Stimulated activated CD8-positive, alpha-beta memory T cell treated with anti-CD3 and anti-CD28 coated beads, Interleukin-12 subunit alpha, Interleukin-12 subunit beta, amount 100 ng/mL, for 24 hours (primary cell): Measurements from ENCODE around the gene DDX49.
"Not testable (repeated sequence)": the region's sequence is repeated elsewhere in the genome, so short reads cannot be mapped to it uniquely, and the experiment has no call there.

Experiments
- DNase-seq: peaks from one replicate; pipeline ENCODE4 v3.0.0-alpha.2; 2020; ENCODE audit errors: extremely low read depth

The DDX49 gene

DNA sequence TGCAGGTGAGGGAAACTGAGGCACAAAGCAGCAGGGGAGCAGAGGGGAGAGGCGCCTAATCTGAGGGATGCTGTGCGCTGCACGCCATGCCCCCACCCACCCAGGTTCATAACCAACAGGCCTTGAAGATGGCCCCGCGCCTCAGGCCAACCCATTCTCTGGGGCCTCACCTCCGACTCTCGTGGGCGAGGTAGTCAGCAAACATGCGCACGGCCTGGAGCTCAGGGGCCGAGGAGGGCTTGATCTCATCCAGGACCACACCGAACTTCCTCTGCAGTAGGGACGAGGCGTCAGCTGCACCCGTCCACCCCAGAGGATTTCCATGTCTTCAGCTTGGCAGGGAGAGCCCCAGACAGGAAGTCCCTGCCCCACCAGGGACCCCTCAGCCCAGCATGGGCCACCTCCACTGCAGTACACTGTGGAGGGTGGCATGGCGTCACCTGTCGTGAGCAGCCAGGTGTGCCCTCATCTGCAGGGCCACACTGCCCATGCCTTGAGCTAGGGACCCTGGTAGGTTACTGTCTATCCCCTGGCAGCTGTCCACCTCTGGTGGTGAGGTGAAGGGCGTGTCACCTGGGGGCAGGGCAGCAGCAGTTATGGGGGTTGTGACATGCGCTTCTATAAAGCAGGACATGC is 8.6 kb upstream of the DDX49 start:
- no peak for DNase-seq

DNA sequence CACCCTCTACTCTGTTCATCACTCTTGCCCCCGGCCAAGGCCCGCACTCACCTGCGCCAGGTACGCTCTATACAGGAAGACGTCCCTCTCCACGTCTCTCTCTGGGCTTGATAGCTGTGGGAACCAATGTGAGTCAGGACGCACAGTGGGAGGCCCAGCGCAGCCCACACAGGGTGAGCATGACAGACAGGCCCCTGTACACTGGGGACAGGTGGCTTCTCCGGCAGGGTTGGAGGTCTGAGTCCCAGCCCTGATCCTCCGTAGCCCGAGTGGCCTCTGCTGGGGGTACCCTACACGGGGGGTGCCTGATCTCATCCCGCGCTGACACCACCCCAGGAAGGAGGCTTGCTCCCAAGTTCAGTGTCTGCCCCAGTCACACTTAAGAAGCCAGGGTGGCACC is 6.6 kb upstream of the DDX49 start:
- DNase-seq, result no peak

DNA sequence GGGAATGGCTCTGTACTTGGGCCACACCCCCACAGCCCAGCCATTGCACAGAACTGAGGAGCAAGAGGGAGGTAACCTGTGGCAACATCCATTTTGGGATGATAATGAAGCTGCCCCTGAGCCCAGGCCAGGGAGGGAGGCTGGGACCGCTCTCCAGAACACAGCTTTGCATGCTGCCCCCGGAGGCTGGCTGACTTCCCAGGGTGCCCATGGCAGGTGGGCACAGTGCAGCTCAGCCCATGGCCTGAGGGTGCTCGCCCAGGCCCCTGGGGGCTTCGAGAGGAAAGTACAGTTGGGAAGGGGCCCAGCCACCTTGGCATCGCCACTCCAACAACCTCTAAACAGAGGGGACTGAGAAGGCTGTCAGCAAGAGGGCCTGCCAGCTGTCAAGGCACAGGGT is 6.0 kb upstream of the DDX49 start:
- DNase-seq, result no peak

DNA sequence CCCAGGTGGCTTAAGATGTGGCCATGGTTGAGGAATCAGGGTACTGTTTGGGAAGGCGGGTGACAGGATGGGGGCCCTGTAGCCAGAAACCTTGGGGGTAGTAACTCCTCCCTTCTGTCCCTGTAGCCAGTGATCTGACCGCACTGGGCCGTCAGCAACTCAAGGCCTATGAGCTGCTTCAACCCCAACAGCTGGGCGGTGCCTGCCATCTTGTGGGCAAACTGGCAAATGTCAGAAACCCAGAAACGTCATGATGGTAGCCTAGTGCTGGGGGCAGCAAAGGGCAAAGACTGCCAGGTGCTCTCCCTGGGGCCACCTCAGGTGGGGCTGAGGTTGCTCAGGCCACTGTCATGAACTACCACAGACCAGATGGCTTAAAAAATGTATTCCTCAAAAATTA is 3.9 kb upstream of the DDX49 start:
- DNase-seq, result no peak

DNA sequence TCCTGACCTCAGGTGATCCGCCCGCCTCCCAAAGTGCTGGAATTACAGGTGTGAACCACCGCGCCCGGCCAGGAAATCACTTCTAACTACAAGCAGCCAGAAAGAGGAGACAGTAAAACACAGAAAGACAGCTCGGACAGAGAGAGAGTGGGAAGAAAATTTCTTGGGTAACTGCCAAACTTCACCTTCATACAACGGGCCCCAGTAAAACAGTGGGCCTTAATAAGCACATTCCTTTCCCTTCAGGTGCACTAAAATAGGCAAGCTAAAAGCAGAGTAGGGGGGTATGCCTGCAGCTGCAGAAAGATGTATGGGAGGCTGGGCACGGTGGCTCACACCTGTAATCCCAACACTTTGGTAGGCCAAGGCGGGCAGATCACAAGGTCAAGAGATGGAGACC is 1.9 kb upstream of the DDX49 start:
- DNase-seq, result not testable (repeated sequence)

DNA sequence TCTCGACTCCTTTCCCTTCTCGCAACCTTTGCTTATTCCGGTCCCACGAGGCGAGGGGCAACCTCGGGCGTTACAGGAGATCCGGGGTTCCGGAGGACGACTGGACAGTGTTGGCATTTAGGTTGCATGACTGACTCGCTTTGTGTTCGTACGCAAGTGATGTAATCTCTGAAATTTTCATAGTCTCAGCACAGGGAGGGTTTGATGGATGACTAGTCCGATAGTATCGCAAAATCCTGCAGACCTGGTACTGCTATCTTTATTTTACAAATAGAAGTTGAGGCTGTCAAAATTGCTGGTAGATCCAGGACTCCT is 342 bp downstream of the DDX49 start:
- DNase-seq, result no peak

DNA sequence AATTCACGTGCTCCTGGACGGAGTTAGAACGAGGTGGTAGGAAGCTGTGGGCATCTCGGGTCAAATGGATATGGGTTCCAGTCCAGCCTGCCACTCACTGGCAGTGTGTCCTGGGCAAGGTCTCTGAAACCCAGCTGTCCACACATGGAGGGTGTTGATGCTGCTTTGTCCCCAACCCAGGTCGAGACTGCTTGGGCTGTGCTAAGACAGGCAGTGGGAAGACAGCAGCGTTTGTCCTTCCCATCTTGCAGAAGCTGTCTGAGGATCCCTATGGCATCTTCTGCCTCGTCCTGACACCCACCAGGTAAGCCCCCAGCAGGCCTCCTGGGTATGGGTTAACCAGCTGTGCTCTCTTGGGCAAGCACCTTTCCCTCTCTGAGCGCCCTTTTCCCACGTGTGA is 885 bp downstream of the DDX49 start:
- DNase-seq, result no peak

DNA sequence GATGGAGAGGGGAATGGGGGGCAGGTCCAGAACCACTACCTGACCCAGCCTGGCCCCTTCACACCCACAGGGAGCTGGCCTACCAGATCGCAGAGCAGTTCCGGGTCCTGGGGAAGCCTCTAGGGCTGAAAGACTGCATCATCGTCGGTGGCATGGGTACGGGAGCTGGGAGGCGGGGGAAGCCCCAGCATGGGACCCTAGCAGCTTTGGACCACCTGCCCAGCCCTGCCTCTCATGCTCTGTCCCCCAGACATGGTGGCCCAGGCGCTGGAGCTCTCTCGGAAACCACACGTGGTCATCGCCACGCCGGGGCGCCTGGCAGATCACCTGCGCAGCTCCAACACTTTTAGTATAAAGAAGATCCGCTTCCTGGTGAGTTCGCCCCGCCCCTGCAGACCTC is 2.1 kb downstream of the DDX49 start:
- DNase-seq, result no peak

DNA sequence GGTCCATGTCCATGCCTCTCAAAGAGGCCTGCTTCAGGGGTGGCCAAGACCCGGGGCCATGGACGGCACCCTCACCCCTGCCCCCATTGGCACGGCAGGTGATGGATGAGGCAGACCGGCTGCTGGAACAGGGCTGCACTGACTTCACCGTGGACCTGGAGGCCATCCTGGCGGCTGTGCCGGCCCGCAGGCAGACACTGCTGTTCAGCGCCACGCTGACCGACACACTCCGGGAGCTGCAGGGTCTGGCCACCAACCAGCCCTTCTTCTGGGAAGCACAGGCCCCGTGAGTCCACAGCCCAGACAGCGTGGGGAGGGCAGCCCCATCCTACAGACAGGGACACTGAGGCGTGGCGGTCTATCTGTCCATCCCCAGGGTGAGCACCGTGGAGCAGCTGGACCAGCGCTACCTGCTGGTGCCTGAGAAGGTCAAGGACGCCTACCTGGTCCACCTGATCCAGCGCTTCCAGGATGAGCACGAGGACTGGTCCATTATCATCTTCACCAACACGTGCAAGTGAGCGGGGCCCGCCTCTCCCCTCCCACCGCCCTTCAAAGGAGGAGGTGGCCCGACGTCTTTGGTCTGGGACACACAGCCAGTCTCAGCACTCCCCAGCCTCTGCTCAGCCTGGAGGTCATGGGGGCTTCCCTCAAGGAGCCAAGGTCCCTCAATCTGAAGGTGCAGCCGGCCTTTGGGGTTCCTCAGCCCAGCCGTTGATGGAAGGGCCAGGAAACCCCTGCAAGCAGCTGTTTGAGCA is 2.9 kb downstream of the DDX49 start:
- DNase-seq, result no peak

DNA sequence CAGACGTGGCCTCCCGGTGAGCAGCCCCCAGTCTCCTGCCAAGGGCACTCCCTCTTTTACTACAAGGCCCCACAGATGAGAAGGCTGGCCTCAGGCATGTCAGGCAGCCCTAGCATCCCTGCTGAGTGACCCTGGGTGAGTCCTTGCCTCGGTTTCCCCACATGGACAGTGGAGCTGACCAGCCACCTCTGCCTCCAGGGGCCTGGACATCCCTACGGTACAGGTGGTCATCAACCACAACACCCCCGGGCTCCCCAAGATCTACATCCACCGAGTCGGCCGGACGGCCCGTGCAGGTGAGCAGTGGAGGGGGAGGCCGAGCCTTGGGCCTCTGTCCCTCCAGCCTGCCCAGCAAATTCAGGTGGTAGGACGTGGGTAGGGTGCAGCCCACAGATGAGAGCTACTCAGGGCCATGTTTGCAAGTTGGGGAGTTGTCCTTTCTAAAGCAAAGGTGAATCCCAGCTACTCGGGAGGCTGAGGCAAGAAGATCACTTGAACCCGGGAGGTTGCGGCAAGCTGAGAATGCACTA is 5.2 kb downstream of the DDX49 start:
- no peak for DNase-seq

DNA sequence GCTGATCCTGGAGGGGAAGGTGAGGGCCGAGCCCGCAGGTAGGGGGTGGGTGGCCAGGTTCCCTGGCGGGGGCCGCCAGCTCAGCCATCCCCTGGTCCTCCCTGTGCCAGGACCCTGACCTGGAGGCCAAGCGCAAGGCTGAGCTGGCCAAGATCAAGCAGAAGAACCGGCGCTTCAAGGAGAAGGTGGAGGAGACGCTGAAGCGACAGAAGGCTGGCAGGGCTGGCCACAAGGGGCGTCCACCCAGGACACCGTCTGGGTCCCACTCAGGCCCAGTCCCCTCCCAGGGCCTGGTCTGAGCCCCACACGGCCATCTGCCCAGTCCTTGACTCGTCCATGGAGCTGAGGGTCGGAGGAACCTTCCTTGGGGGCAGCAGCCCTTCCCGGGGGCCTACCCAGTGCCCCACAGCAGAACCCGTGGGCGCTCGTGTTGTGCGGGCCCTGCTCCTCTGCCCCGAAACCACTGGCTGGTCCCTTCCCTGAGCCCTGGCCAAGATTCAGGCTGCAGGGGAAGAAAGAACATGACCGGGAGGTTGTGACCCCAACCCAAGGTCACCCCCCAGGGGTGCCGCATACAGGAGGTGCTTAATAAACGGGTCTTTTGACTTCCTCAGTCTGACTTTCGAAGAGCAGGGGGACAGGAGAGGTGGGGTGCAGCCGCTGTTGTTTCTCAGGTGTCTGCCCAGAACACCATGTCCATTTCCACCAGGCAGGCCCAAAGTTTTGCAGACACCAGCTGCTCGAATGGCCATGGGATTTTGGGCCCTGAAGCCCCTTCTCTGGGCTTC is 8.7 kb downstream of the DDX49 start:
- DNase-seq, result no peak

DNA sequence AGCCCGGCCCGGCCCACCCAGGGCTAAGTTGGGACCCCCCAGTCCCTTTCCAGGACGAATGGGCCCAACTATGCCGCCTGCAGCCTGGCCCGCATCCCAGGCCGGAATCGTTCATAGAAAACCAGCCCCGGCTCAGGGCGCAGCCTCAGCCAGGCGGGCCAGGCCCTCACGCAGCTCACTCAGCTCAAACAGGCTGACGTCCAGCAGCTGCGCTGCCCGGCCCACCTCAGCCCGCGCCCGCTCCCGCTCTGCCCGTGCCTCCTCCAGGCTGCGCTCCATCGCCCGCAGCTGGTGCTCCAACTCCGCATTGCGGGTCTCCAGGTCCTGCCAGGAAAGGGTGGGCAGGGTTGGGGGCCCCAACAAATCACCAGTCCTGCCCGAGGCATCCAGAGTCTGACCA is 9.8 kb downstream of the DDX49 start:
- no peak for DNase-seq

DNA sequence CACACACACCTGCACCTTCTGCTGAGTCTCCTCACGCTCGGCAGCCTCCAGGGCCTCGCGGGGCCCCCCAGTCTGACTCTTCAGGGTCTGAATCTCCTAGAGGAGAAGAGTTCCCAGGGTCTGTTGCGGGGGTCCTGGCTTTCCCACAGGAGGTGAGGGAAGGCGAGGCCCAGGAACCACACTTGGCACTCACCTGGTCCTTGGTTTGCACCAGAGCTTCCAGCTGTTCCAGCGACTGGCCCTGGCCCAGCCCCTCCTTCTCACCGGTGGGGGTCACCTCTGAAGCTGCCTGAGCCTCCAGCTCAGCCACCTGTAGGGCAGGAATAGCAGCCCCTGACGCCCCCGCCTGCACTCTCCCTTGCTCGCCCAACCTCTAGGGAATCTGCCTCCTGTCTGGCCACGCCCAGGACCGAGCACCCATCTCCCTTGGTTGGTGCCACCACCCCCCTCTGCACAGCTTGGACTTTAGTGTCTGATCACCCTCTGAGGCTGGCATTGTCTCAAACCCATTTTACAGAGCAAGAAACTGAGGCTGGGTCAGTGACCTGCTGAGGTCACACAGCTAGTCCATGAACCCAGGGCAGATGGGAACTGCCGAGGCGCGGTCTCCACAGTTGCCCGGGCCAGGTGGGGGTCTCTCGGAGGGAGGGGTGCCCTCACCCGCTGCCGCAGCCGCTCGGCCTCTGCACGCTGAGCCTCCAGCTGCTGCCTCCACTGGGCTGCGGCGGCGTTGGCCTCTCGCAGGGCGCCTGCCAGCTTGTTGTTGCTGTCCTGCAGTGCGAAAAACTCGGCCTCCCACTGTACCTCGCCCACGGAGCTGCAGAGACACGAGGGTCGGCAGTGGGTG is 12.0 kb downstream of the DDX49 start:
- no peak for DNase-seq

DNA sequence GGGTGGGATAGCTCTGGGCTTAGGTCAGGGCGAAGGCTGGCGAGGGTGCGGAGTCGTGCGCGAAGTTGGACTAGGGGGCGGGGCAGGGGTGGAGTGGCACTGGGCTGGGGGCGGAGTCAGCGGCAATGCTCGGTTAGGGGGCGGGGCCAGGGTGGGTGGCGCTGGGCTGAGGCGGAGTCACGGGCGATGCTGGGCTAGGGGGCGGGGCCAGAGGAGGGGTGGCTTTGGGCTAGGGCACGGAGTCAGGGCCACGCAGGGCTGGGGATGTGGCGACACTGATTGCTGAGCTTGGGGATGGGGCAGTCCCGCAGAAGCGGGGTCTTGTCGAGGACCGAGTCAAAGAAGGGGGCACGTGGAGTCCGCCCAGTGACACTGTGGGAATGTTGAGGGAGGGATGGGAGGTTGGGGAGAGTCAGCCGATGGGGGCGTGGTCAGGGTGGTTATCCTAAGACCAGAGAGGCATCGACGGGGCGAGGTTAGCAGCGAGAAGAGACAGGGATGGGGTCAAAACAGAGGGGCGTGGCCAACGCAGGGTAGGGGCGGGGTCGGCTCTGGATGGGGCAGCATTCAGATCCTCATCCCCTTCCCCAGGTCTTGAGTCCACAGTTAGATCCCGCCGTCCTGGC is 12.8 kb downstream of the DDX49 start:
- peak; percentile 71 for DNase-seq

DNA sequence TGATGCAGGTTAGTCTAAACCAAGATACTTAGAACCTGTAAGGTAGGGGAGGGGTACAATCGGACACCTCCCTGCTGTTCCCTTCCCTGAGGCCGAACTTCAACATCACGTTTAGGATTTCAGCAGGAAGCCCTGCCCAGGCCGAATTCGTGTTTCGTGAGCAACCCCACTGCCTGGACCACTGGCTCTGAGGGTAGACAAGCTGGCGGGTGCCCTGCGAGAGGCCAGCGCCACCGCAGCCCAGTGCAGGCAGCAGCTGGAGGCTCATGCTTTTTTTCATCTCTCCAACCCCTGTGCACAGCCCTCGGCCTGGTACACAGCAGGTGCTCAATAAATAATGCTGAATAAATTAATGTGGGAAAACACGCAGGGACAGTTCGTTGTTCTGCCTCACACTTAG is 13.8 kb downstream of the DDX49 start:
- DNase-seq, result no peak

DNA sequence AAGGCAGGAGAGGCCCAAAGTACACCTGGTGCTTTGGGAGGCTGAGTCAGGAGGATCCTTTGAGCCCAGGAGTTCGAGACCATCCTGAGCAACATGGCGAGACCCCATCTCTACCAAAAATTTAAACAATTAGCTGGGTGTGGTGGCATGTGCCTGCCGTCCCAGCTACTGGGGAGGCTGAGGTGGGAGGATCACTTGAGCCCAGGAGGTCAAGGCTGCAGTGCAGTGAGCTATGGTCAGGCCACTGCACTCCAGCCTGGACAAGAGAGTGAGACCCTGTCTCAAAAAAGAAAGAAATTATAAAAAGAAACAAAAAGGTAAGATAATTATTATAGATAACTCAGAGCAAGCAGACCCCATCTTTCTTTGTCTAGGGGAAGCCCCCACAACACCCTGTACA is 19.6 kb downstream of the DDX49 start:
- no peak for DNase-seq

DNA sequence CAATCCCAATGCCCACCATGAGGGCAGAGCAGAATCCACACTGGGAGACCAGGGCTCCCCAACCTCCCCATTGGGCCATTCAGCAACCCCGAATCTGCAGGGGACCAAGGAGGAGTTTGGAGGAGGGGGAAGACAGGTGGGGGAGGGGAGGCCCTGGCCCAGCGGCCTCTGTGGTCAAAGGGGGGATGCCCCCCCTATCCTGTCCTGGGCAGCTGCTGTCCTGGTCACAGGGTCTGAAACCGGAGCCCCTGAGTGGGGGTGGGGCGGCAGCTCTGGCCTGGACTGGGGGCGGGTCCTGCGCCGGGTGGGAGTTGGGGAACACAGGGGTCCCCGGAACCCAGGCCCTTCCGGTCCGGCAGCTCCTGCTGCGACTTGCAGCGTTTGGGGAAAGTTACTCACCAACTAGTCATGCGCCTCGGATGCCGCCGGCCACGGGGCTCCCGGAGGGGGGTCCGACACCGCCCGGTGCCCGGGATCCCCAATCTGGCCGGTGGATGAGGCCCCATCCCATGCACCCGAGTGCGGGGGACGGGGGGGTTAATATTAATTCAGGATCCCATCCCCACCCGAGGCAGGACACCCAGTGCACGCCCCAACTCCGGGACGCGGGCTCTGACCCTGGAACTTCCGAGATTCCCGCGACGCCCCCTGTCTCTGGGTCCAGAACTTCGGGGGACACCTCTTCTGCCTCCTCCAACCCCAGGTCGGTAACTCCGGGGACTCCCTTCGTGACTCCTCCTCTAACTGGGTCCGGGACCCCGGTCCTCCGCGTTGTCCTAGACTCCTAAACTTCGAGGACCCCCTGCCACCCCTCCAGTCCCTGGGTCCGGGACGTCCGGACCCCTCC is 20.6 kb downstream of the DDX49 start:
- DNase-seq, result no peak

DNA sequence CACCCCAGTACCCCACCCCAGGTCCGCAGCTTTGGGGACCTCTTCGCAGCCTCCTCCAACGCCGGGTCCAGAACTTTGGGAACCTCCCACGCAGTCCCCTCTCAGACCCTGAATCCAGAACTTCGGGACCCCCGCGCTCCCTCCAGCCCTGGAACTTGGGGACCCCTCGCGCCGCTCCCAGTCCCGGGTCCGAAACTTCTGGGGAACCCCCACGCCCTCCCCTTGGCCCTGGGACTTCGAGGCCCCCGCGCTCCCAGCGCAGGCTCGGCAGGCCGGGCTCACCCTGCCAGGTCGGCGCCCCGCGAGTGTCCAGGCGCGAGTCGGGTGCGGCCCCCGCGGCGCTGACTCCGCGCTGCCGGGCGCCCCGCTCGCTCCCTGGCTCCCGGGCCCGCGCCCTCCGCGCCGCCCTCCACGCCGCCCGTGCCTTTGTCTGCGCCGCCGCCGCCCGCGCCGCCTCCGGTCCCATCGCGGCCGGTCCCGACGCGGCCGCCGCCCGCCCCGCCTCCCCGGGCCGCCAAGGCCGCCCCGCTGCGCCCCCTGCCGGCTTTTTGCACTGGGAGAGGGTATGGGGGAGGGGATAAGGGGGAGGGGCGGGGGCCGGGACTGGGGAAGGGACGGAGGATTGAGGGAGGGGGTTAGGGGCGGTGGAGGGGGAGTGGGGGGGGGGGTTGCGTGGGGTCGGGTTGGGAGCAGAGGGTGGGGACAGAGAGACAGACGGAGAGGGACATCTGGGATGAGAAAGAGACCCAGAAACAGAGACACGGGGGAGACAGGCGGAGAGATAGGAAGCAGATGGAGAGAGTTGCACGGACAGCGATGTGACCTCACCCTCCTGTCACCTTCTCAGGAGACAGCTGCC is 21.5 kb downstream of the DDX49 start, which contains the start of gene HOMER3:
TSS of gene HOMER3 (minus strand) at position 449 of the 859 bp plus-strand sequence. CDS start 2,235 bp downstream, outside the sequence.
- peak; percentile 43 for DNase-seq

DNA sequence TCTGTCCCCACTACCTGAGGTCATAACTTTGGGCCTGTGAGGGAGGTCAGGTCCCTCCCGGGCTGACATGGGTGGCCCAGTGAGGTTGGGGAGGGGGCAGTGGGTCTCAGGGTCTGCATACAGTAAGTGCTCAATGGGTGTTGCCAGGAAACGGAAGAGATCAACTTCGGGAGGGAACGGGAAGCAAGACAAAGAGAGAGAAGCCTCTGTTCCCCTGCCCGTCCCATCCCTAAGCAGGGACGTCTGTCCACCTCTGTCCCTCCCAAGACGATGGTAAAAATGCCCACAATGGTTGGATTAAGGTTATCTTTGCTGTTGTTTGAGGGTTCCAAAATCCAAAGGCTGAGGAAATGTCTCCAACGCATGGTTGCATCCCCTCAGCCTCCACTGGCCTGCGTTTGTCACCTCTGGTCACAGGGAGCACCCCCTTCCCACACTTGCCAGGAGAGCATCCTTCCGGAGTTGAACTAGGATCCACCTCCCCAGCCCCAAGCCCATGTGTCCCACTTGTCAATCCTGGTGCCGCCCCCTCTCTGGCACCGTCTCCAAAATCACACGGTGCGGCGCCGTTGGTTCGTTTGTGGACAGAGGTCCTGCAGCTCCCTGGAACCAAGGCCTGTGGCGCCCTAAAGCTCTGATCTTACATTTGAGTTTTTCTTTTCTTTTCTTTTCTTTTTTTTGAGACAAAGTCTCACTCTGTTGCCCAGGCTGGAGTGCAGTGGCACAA is 22.3 kb downstream of the DDX49 start:
- DNase-seq, result no peak
